GM13977 (cell line): ENCODE data around the gene PSMA1.

Experiments
- DNase-seq: peaks from one replicate; pipeline ENCODE4 v3.0.0; 2012; ENCODE audit warnings: low spot score
- CTCF ChIP-seq: IDR thresholded peaks from 2 replicates; pipeline ENCODE4 v1.5.1; 2012; ENCODE audit warnings: mild to moderate bottlenecking, control low read depth; ENCODE audit not compliant: insufficient read depth; ENCODE audit errors: extremely low read depth, missing control alignments
- in situ Hi-C: fragments of 300-500 bp; cut with MboI; formaldehyde crosslinking; loops from one replicate; pipeline ENCODE4 v1.12.0; 2022; ENCODE audit warnings: low sequenced_read_pairs, low pct_unique_long_range_greater_than_20kb, mixed read lengths, inconsistent platforms; ENCODE audit not compliant: unreplicated experiment

The PSMA1 gene

GRCh38 chr11:14543260-14543659, 23.1 kb upstream of the PSMA1 start:
- in situ Hi-C loops, result loop anchor here (25.0 kb wide), 1 partner anchor 219 kb away; no protein-coding TSS in a partner anchor
- no peak for DNase-seq
- no peak for TF ChIP-seq CTCF

- no peak for TF ChIP-seq CTCF
- DNase-seq, result no peak
- in situ Hi-C loops, result loop anchor here (25.0 kb wide), 1 partner anchor 220 kb away; no protein-coding TSS in a partner anchor
Measured at GRCh38 chr11:14542324-14542723, 22.1 kb upstream of the PSMA1 start.

- in situ Hi-C loops, result loop anchor here (25.0 kb wide), 1 partner anchor 221 kb away; no protein-coding TSS in a partner anchor
- no peak for DNase-seq
- no peak for TF ChIP-seq CTCF
Measured at GRCh38 chr11:14541192-14541947, 21.2 kb upstream of the PSMA1 start.

- TF ChIP-seq CTCF, result no peak
- in situ Hi-C loops, result loop anchor here (10.0 to 25.0 kb wide), 2 partner anchors 222 to 365 kb away; no protein-coding TSS in a partner anchor
- no peak for DNase-seq
Measured at GRCh38 chr11:14539982-14540421, 19.8 kb upstream of the PSMA1 start.

- no peak for DNase-seq
- TF ChIP-seq CTCF, result no peak
- in situ Hi-C loops, result loop anchor here (10.0 to 25.0 kb wide), 2 partner anchors 223 to 366 kb away; no protein-coding TSS in a partner anchor
Measured at GRCh38 chr11:14538926-14539554, 18.9 kb upstream of the PSMA1 start.

- in situ Hi-C loops, result loop anchor here (10.0 to 25.0 kb wide), 2 partner anchors 224 to 366 kb away; no protein-coding TSS in a partner anchor
- TF ChIP-seq CTCF, result no peak
- no peak for DNase-seq
Measured at GRCh38 chr11:14538271-14538925, 18.2 kb upstream of the PSMA1 start.
